GM19438 (cell line): ENCODE data around the gene FTO.

ENCODE experiments used
- ATAC-seq: cut with Tn5 transposase; IDR thresholded peaks from one replicate; pipeline ENCODE4 v1.9.1; 2021; ENCODE audit warnings: low read depth; ENCODE audit not compliant: unreplicated experiment

Gene FTO

DNA sequence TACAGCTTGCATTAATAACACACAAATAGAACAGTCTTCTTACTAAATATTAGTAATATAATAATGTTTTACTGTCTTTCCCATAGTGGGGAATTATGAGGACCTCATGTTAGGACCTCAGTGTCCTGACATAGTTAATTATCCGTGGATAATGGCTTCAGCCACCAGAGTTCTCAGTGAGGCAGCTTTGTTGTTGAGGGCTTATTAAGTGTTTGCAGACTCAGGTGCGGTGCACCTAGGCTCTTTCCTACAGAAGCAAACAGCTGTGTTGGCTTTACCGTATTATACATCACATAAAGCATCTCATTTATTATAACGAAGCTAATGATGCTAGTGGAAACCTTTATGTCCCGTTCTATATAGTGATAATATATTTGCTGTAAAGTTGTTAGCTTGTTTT is 246.7 kb downstream of the FTO start:
- no peak for ATAC-seq

DNA sequence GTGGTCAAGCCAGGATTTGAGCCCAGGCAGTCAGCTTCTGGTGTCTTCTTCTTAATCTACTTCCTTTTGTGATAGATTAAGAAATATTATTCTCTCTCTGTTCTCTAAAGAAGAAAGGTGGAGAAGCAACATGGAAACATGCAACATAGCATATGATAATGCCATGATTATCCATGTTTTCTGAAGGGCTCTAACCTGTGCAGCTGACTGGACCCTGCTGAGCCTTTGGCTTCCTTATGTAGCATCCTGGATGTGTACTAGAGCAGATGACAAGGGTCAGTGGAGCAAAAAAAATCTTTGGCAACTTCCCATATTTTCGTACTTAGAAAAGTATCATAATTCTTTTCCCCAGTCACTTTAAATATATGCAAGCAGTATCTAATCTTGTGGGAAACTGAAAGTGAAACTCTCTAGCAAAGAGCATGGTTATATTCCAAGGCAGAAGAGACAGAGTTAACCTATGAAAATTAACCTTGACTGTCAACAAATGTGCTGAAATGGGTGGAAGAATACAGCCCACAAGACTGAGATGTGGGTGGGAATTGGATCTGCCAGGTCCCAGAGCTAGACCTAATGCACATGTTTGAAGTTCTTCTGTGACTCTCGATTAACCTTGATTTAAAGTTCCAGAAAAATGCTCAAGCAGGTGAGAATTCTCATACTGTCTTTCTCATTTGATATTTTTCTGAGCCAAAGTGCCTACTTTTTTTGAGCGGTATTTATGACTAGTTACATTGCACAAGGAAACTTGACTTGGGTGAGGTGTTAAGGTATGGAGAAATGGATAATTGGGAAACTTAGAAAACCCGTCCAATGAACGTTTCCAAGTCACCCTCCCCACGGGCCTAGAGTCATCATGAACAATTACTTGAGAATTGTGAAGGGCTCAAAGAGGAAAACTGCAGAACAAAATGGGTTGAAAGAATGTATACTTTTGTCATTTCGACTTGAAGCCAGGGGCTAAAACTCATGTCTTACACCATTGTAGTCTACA is 248.6 kb downstream of the FTO start:
- ATAC-seq, result no peak

DNA sequence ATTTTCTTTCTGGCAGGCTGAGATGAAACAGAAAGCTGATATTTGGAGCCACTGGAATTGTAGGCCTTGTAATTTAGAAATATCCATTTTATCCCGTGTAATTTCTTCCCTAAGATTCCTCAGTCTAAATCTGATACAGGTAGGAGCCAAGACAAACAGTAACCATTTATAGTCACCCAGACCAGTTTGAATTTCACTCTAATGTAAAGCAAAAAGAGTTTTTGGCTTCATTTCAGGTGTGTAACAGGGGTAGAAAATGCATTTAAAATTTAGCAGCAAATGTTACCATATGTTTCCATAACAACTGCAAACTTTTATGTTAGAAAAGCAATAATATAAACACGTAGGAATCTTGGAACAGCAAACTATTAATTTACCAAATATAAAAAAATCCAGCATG is 249.4 kb downstream of the FTO start:
- ATAC-seq, result no peak

DNA sequence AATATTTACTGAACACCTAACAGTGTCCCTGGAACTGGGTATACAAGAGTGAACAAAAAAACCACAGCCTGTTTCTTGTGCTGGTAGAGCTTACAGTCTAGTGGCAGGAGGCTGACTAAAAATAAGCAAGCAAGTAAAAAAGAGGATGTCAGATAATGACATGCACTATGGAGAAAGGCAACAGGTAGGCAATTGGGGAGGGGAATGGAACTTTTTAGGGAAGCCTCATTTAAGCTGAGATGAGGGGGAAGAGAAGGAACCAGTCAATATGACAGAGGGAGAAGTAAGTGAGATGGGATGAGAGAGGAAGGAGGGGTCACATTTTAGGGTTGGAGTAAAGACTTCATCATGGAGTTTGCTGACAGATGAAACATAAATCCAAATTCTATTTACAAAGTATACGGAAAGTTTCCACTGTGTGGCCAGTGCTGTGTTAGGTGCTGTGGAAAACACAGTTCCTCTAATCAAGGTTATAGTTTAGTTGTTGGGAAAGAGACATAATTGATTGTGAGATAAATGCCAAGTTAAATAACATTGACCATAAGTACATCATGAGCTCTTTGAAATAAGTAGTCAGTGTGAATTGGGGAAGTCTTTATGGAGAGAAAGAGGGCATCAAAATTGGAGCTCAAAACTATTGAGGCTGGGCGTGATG is 251.4 kb downstream of the FTO start:
- ATAC-seq, result no peak

DNA sequence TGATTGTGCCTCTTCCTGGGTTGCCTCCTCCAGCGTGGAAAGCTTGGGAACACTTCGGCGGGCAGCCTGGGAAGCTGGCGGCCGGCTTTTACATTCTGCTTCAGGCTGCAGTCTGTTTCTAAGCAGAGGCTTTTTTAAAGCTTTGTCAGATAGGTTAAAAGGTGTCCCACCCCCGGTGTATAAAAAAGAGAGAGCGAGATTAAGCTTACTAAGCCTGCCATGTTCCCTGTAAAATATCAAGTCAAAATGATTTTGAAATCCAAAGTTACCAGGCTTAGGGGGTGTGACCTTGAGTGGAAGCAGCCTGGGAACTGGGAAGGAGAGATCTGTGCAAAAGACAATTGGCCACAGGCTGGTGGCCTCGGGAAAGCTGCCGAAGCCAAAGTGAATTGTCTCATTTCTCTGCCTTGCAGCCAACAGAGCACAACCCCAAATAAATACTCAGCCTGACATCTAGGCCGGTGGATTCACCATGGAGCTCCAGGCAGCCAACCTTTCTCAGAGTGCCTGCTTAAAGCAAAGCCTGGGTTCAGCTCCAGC is 254.5 kb downstream of the FTO start:
- no peak for ATAC-seq

DNA sequence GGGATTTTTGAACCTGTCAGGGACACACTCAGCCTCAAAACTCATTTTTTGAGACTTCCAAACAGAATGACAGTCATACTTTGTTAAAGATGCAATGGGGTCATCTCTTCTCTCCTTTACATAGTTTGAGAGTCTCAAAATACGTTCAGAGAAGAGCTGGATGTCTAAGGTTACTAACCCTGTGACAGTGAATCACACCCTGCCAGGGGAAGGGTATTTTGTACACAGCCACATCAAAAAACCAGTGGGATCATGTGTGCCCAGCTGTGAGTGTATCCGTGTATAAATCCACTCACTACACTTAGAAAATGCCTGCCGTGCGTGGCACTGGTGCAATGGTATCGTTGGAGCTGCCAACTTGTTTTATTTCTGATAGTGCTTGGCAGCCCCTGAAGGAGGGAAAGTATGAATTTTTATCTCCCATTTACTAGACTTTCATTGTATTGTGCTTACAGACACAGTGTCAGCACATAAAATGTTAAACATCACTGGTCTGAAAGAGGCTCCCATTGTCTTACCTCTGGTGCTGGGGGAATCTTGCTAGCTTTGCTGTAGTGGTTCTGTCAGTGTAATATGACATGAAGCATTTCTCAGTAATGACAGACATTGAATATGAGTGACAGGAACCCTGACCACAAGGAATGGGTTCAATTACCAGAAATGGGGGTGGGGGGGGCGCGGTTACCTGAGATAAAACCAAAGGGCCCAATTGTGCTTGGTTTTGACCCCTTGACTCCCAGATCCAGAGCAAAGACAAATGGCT is 256.3 kb downstream of the FTO start:
- no peak for ATAC-seq

DNA sequence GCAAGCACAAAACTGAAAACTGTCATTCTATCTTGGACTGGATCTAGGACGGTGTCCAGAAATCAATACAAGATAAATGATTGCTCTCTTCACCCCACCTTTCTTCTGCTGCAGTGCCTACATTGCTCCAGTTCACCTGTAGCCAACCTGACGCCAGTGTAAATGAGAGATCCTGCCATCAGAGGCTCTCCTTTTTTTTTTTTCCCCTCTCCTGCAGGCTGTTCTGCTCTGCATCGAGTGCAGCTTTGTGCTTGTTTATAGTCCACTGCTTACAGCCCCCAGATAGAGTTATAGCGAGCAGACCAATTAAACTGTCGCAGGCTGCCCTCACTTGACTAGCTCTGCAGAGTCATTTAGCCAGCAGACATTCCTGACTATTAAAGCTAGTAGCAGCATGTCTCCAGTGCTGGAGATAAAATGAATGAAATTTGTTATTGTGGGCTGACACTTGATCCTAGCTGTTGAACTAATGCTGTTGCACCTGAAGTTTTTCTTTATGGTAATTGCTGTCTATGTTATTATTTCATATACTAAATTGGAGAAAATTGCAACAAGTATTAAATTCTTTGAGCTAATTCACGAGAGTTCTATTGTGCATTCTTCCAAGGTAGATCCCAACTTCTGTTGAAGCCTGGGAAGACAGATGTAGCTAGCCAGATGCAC is 257.1 kb downstream of the FTO start:
- no peak for ATAC-seq

DNA sequence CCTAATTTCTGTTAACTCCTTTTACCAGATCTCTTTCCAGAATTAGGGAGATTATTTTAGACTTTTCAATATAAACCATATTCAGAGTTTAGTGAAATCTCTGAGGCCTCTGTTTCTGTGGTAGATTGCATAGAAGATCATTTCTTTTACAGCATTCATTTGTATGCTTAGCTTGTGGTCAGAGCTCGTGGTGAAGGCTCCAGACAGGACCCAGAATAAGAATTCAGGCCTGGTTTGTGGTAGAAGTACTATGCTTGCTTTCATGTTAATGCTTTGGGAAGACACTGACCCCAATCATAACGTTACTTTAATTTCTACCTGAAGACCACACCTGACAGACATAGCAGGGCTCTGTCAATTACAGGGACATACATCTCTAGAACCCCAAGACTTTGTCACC is 258.1 kb downstream of the FTO start:
- no peak for ATAC-seq

DNA sequence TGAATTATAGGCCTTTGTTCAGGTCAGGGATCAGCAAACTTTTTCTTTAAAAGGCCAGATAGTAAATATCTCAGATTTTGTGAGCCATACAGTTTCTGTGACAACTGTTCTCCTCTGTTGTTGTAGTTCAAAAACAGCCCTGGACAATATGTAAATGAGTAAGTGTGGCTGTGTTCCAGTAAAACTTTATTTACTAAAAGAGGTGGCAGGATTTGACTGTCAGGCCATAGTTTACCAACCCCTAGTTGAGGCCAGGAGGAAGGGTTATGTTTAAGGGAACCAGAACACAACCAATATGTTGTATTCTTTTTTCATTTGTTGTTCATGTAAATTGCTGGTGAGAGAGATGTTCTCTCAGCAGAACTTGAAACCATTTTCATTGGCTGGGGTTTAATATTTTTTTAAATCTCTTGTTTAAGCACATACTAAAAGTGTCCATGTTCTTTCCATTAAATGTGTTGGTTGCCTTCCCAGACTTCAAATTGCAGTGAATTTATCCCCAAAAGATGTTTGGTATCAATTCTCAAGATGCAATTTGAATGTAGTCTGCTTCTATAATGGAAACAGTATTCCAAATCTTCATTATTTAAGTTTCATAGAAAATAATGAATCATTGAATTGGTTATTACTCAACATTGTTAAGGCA is 260.3 kb downstream of the FTO start:
- ATAC-seq, result no peak

DNA sequence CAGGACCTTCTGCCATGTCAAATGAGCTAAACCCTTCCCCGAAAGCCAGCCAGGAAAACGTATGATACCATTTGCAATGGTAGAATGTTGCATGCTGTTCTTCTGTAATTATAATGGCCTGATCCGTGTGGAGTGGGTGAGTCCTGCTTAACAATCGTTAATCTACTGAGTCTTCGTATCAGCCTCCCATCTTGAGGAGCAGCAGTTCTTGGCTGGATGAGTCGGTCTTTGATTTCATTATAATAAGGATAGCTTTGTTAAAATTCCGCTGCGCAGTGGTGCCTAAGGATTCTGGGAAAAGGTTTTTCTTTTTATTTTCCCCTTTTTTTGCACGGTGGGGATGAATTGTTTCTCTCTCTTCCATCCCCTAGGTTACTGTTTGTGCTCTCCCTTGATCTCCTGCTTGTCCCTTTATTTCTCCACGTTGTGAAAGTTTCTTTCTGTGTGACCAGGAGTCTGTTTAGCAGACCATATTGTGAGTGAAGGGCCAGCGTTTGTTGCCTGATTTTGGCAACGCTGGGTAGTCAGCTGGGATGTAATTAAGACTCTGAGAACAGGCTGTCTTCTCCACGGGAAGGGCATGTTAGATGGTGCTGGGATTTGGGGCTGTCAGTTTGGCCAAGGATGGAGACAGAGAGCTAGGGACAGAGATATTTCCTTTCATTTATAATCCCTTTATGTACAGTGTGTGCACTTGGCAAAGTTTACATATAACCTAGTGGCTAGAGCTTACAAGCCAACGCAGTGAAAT is 263.0 kb downstream of the FTO start:
- ATAC-seq, result no peak

DNA sequence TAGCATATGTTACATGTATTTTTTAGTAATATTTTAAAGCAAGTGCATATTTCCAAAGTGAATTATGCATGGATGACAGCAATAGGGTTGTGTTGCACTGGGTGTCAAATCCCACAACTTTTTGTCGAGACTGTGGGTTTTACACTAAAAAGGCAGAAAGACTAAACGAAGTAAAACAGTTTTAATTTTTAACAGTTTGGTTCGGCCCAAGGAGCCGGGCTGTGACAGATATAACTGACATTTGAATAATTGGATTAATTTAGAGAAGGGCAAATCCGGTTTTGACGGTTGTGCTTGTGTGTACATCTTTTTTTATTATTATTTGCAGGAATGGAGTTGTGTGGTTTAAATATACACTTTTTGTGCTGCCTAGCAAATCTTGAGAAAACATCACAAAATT is 263.6 kb downstream of the FTO start:
- ATAC-seq, result no peak

DNA sequence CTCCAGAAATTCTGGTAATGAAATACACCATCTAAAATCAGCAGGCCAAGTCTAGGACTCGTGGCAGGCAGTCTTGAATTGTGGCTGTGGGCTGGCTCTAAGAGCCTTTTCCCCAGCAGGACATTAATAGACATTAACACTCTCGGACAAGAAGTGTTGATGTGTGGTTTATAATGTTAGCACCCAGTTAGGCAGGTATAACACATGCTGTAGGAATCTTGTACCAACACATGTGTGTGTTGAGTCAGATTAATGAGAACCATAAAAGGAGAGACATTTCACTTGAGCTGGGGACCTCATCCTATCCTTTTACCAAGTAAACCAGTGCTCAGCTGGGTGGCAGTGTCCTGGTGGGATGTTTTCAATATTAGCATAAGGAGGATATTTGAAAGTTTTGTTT is 264.5 kb downstream of the FTO start:
- ATAC-seq, result no peak

DNA sequence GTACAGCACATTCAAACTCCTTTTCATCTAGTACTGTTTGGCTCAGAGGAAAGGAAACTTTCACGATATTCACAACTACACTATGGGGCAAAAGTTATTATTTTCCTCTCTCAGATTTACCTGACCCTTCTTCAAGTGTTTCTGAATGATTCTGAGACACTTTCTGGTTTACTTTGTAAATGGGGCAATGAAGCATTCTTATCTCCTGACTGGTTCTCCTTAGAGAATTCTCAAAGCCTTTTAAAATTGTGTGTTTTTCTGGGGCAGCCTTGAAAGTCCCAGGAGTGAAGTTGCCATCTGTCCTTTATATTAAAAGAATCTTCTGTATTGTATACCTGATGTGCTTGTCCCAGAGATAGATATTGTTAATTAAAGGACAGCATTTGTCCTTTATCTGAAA is 264.9 kb downstream of the FTO start:
- no peak for ATAC-seq

DNA sequence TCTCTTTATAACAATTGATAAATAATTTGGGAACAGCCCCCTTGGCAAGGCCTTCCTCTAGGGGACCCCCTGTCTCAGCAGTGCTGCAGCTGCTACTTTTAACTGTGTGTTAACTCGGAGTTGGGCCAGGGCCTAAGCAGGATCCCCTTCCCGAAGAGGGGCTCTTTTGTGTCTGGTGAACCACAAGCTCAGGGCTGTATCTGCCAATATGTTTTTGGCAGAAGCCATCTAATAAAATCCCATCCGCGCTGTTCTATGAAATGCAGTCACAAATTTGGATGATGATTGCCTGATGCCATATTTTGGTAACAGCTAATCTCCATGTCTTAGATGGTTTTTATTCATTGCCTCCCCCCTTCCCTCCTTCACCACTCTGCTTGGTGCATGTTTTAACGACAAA is 267.7 kb downstream of the FTO start:
- no peak for ATAC-seq

DNA sequence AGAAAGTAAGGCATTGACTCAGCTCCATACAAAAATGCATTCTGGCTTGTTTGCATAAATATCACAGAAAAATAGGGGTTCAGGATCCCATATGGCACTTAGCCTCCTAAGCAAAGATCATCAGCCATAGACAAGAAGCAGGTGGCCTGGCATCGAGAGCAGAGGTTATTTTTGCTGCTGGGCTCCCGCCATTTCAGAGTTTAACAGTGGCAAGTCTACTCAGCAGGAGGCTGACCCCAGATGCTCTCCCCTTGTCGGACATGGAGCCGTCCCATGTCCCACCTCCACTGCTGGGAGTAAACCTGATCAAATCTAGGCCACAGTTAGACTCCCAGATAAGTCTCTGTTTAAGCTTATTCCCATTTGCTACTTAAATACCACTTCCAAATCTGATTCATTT is 269.1 kb downstream of the FTO start:
- no peak for ATAC-seq

DNA sequence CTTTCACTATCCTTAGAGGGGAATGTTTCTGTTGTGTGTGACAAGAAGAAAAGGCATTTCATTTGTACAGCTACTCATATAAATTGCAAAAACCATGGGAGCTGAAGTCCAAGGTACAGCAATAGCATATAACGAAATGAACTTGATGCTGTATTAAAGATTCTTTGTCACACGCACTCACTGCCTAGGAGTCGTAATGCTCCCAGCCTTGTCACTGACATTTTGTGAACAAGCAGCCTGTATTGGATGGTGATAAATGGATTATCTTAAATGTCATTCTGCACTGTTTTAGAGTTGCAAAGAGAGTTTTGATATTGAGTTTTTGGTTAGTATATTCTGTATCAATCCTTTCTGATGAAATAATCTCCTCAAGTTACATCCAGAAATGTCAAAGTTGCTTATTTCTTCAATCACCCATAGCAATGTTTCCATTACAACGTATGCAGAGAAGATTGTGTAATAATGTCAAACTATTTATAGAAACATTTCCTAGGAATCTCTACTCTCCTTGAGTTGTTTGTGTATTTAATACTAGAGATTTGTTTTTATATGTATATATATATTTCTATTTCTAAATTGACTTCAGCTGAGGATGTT is 270.6 kb downstream of the FTO start:
- ATAC-seq, result no peak

DNA sequence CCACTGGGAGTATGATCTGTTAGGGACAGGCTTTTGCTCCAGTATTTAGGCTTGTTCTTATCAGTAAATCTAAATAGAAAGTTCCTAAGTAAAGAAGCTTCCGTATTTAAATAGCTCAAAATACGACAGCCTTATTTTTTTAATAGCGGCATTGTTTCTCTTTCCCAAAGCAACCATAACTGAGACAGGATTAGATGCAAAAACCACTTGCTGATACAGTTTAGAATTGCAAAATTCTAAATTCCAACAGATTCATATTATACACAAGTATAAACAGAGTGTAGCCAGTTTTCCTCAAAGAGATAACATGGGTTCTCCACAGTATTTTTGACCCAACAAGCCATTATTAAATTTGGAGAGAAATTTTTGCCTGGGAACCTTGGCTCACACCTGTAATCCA is 276.7 kb downstream of the FTO start:
- ATAC-seq, result no peak

DNA sequence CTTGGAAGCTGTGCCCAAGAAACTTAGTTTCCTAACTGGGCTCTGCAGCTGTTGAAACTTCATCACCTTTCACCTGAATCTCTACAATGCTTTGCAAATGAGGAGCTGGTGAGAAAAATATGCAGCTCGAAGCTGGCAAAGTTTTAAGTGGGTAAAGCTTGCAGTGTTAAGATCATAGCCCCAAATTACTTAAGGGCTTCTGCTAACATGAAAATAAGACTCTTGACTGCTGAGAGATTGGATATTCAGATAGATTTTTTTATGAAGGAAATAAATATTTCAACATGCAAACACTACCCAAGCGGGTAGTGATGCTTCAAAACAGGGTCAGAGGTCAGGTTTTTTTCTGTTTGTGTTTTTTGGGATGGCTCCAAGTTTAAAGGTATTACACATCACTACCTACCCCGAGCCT is 278.7 kb downstream of the FTO start:
- ATAC-seq, result no peak

DNA sequence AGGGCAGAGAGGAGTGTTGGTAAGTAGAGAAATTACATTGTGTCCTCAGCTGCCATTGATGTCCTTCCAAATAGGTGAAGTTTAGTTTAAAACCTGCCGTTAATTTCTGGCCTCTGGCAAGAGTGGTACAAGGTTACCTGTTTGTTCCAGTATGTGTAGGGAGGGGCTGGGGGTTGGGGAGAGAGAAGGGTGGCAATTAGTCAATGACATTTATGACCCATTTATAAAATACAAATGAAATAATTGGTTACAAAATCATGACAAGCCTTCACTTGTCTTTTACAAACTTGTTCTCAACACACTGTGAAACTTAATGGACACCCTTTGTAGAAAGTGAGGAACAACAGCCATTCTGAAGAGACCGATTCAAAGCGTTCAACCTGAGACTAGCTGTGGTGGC is 281.0 kb downstream of the FTO start:
- ATAC-seq, result no peak
